OCI-LY7 (cell line): ENCODE results near the gene USP6NL.

ENCODE experiments used
- EZH2phosphoT487 ChIP-seq: fragments of 200-600 bp; sonication (generic); IDR thresholded peaks from 2 replicates; pipeline ENCODE4 v1.6.1; 2018; ENCODE audit warnings: low read depth, borderline replicate concordance, mild to moderate bottlenecking, mixed run types, antibody characterized with exemption, low read length, moderate library complexity, mixed read lengths
- TF ChIP-seq, protein P1 (sequence below): fragments of 200-600 bp; sonication (generic); conservative IDR thresholded peaks from 2 replicates; pipeline ENCODE4 v1.5.1; 2014; ENCODE audit warnings: mild to moderate bottlenecking, antibody characterized with exemption, low read length, moderate library complexity, mixed read lengths

DNA sequence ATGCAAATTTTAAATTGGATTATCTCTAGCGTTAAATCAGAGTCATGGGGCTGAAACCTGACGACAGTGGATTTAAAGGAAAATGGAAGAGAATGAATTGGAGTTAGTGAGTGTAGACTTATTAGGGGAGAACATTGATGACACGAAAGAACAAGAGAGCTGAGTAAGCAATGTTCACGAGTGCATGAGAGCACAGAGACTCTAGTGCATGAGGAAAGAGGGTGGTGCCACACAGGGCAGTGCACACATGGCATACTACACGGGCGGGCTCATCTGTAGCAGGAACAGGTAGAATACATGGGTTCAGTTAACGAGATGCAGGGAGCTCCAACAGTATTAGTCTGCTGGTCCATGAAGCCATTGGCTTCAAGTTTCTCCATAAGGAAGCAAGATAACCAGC is 53.9 kb downstream of the USP6NL start:
- TF ChIP-seq, protein P1, sequence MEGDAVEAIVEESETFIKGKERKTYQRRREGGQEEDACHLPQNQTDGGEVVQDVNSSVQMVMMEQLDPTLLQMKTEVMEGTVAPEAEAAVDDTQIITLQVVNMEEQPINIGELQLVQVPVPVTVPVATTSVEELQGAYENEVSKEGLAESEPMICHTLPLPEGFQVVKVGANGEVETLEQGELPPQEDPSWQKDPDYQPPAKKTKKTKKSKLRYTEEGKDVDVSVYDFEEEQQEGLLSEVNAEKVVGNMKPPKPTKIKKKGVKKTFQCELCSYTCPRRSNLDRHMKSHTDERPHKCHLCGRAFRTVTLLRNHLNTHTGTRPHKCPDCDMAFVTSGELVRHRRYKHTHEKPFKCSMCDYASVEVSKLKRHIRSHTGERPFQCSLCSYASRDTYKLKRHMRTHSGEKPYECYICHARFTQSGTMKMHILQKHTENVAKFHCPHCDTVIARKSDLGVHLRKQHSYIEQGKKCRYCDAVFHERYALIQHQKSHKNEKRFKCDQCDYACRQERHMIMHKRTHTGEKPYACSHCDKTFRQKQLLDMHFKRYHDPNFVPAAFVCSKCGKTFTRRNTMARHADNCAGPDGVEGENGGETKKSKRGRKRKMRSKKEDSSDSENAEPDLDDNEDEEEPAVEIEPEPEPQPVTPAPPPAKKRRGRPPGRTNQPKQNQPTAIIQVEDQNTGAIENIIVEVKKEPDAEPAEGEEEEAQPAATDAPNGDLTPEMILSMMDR: no peak
- no peak for TF ChIP-seq EZH2phosphoT487
